PC-3 (cell line): ENCODE measurements around the gene MAP3K21.

ENCODE experiments used
- EZH2 ChIP-seq: fragments of 300-600 bp; sonication (generic); IDR thresholded peaks from one replicate; pipeline ENCODE4 v1.6.1; 2017; ENCODE audit warnings: antibody characterized with exemption, mild to moderate bottlenecking, low read length; ENCODE audit not compliant: unreplicated experiment
- TF ChIP-seq, protein P1 (sequence below): fragments of 300-600 bp; sonication (generic); conservative IDR thresholded peaks from 2 replicates; pipeline ENCODE4 v1.5.1; 2017; ENCODE audit warnings: antibody characterized with exemption, low read depth, mild to moderate bottlenecking, low read length

GRCh38 chr1:233386336-233386735, 58.8 kb downstream of the MAP3K21 start:
- TF ChIP-seq, protein P1, sequence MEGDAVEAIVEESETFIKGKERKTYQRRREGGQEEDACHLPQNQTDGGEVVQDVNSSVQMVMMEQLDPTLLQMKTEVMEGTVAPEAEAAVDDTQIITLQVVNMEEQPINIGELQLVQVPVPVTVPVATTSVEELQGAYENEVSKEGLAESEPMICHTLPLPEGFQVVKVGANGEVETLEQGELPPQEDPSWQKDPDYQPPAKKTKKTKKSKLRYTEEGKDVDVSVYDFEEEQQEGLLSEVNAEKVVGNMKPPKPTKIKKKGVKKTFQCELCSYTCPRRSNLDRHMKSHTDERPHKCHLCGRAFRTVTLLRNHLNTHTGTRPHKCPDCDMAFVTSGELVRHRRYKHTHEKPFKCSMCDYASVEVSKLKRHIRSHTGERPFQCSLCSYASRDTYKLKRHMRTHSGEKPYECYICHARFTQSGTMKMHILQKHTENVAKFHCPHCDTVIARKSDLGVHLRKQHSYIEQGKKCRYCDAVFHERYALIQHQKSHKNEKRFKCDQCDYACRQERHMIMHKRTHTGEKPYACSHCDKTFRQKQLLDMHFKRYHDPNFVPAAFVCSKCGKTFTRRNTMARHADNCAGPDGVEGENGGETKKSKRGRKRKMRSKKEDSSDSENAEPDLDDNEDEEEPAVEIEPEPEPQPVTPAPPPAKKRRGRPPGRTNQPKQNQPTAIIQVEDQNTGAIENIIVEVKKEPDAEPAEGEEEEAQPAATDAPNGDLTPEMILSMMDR: no peak
- no peak for TF ChIP-seq EZH2
